SU-DHL-6 (cell line): ENCODE measurements around the gene TK1.

Experiments used
- H2AFZ ChIP-seq: fragments of 200-600 bp; sonication (generic); 2 replicates; pipeline ENCODE4 v1.6.1; 2014; ENCODE audit warnings: low read depth, mild to moderate bottlenecking, moderate library complexity, mixed read lengths, antibody characterized with exemption, low read length; ENCODE audit not compliant: severe bottlenecking
- H3F3A ChIP-seq: fragments of 200-600 bp; shearing (Covaris generic); 2 replicates; pipeline ENCODE4 v1.6.0; 2016; ENCODE audit warnings: antibody characterized with exemption, mild to moderate bottlenecking; ENCODE audit not compliant: insufficient read depth
- H3K27ac ChIP-seq: fragments of 200-600 bp; sonication (generic); 2 replicates; pipeline ENCODE4 v1.5.1; 2016; ENCODE audit warnings: low read depth, mild to moderate bottlenecking, low read length, moderate library complexity, mixed read lengths
- H3K27me3 ChIP-seq: fragments of 200-600 bp; sonication (generic), shearing (Covaris generic); 2 replicates; pipeline ENCODE4 v1.6.0; 2014; ENCODE audit warnings: mild to moderate bottlenecking, low read length
- H3K36me3 ChIP-seq: fragments of 200-600 bp; sonication (generic); 2 replicates; pipeline ENCODE4 v1.6.1; 2014; ENCODE audit warnings: mild to moderate bottlenecking, low read length, mixed read lengths
- H3K4me2 ChIP-seq: fragments of 300-600, 200-600 bp; shearing (Covaris generic), sonication (generic); 2 replicates; pipeline ENCODE4 v1.6.0; 2014; ENCODE audit warnings: low read length, low read depth, mild to moderate bottlenecking; ENCODE audit not compliant: poor library complexity, severe bottlenecking
- H3K4me3 ChIP-seq: fragments of 200-600 bp; sonication (generic); 2 replicates; pipeline ENCODE4 v1.5.1; 2014; ENCODE audit warnings: antibody characterized with exemption, low read length, mild to moderate bottlenecking, mixed read lengths; ENCODE audit not compliant: insufficient read depth, poor library complexity, severe bottlenecking
- H3K79me2 ChIP-seq: fragments of 200-600 bp; sonication (generic); 2 replicates; pipeline ENCODE4 v1.6.1; 2014; ENCODE audit warnings: mild to moderate bottlenecking, low read length, moderate library complexity; ENCODE audit not compliant: insufficient read depth
- H3K9ac ChIP-seq: fragments of 200-600 bp; sonication (generic); 2 replicates; pipeline ENCODE4 v1.7.0; 2014; ENCODE audit warnings: mild to moderate bottlenecking, low read length
- H3K9me2 ChIP-seq: fragments of 200-600 bp; sonication (generic); replicated peaks from 2 replicates; pipeline ENCODE4 v1.6.1; 2014; ENCODE audit warnings: low read length; ENCODE audit not compliant: insufficient read depth
- H3K9me3 ChIP-seq: fragments of 200-600 bp; sonication (generic); 2 replicates; pipeline ENCODE4 v1.6.1; 2014; ENCODE audit warnings: low read length, mixed read lengths; ENCODE audit not compliant: insufficient read depth
- H4K20me1 ChIP-seq: fragments of 200-600 bp; sonication (generic); 2 replicates; pipeline ENCODE4 v1.6.1; 2014; ENCODE audit warnings: low read depth, mild to moderate bottlenecking, antibody characterized with exemption, low read length, moderate library complexity, mixed read lengths
- EZH2phosphoT487 ChIP-seq: fragments of 200-600 bp; sonication (generic), shearing (Covaris generic); conservative IDR thresholded peaks from 2 replicates; pipeline ENCODE4 v1.6.1; 2018; ENCODE audit warnings: mild to moderate bottlenecking, antibody characterized with exemption, low read length, moderate library complexity, mixed read lengths
- TF ChIP-seq, protein P1 (sequence below): fragments of 200-600 bp; sonication (generic); IDR thresholded peaks from one replicate; pipeline ENCODE4 v1.5.1; 2017; ENCODE audit warnings: antibody characterized with exemption, mild to moderate bottlenecking, low read length, moderate library complexity; ENCODE audit not compliant: insufficient read depth, poor library complexity, severe bottlenecking

The TK1 gene

DNA sequence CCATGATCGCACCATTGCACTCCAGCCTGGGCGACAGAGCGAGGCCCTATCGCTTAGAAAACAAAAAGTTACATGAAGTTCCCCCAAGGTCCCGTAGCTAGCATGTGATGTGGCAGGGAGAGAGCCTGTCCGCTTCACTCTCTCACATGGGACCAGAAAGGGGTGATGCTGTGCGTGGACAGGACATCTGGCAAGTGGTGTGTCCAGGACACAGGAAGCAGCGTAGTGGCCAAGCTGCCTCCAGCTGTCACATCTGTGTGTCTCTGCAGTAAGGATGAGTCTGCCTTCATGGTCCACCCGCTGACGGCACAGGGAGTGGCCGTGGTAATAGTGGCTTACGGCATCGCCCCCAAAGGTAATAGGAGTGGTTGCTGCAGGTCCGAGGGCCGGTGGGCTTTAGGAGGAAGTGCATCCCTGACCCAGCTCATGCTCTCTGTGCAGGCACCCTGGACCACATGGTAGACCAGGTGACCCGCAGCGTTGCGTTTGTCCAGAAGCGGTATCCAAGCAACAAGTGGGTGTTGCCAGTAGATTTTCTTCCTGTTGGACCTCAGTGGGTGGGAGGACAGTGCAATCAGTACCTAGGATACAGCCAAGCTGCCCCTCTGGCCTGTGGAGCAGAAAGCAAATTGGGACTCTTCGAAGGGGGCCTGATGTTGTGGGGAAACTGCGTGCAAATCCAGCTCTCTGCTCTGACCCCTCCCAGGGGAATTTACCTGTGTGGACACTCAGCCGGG is 17.7 kb upstream of the TK1 start:
- Histone ChIP-seq H3K9ac (no peak overlapping the region), H3K36me3 (no peaks in the 10 kb centered on the region), H2AFZ (no peak overlapping the region), H3F3A (no peaks in the 10 kb centered on the region), H3K27ac (no peak overlapping the region), H3K27me3 (no peaks in the 10 kb centered on the region), H3K4me3 (no peak overlapping the region), H3K9me2 (no peaks in the 10 kb centered on the region), H3K9me3 (no peaks in the 10 kb centered on the region), H3K79me2 (peaks cover 12% of the 10 kb centered on the region; the same call in 1 of the 2 replicates), H4K20me1 (no peaks in the 10 kb centered on the region), H3K4me2 (no peak overlapping the region)
- TF ChIP-seq, protein P1, sequence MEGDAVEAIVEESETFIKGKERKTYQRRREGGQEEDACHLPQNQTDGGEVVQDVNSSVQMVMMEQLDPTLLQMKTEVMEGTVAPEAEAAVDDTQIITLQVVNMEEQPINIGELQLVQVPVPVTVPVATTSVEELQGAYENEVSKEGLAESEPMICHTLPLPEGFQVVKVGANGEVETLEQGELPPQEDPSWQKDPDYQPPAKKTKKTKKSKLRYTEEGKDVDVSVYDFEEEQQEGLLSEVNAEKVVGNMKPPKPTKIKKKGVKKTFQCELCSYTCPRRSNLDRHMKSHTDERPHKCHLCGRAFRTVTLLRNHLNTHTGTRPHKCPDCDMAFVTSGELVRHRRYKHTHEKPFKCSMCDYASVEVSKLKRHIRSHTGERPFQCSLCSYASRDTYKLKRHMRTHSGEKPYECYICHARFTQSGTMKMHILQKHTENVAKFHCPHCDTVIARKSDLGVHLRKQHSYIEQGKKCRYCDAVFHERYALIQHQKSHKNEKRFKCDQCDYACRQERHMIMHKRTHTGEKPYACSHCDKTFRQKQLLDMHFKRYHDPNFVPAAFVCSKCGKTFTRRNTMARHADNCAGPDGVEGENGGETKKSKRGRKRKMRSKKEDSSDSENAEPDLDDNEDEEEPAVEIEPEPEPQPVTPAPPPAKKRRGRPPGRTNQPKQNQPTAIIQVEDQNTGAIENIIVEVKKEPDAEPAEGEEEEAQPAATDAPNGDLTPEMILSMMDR: no peak
- no peak for TF ChIP-seq EZH2phosphoT487

DNA sequence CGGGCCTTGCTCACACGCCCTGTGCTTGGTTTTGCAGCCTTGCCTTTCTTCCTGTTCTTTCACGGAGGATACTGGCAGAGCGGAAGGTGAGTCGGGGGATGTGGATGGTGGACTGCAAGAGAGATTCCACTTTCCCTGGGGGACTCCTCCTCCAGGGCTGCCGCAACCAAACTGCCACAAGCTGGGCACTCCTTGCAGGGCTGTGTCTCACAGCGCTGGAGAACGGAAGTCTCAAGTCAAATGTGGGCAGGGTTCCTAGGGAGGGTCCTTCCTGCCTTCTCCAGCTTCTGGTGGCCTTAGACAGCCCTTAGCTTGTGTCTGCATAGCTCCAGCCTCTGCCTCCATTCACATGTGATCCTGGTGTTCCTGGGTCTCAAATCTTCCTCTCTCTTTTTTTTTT is 15.8 kb upstream of the TK1 start:
- Histone ChIP-seq H3K27me3 (no peaks in the 10 kb centered on the region), H3K4me2 (no peak overlapping the region)

DNA sequence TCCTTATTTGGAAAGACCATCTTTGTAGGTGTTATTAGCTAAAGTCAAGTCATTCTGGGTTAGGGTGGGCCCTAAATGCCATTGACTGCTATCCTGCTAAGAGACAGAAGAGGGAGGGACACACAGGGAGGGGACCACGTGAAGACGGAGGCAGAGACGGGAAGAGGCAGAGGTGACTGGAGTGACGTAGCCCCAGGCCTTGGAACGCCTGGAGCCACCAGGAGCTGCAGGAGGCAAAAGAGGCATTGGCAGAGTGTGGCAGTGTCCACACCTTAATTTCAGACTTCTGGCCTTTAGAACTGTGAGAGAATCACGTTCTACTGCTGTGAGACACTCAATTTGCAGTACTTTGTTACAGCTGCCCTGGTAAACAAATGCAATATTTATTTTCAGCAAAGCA is 13.6 kb upstream of the TK1 start:
- no peak for TF ChIP-seq EZH2phosphoT487
- TF ChIP-seq, protein P1: no peak
- no peak overlapping the region for H3K4me2 ChIP-seq
- no peak overlapping the region for H2AFZ ChIP-seq
- H3K9me2 ChIP-seq: no peaks in the 10 kb centered on the region
- H3K27ac ChIP-seq: no peak overlapping the region
- H3K4me3 ChIP-seq: no peak overlapping the region
- no peaks in the 10 kb centered on the region for H3F3A ChIP-seq
- 0 out of 2 replicates have a peak, but pooled peaks cover 2% of the 10 kb centered on the region for H3K36me3 ChIP-seq
- peaks cover 12% of the 10 kb centered on the region; the same call in 1 of the 2 replicates for H3K79me2 ChIP-seq
- H4K20me1 ChIP-seq: no peaks in the 10 kb centered on the region
- no peaks in the 10 kb centered on the region for H3K9me3 ChIP-seq
- H3K27me3 ChIP-seq: no peaks in the 10 kb centered on the region
- H3K9ac ChIP-seq: no peak overlapping the region

More for the DNA sequence above, 15.8 kb upstream of the TK1 start:
- Histone ChIP-seq H2AFZ (no peak overlapping the region), H3K27ac (no peak overlapping the region), H3K36me3 (no peaks in the 10 kb centered on the region), H3K9ac (no peak overlapping the region), H3K4me3 (no peak overlapping the region), H3K9me2 (no peaks in the 10 kb centered on the region), H4K20me1 (no peaks in the 10 kb centered on the region), H3K9me3 (no peaks in the 10 kb centered on the region), H3F3A (no peaks in the 10 kb centered on the region), H3K79me2 (peaks cover 12% of the 10 kb centered on the region; the same call in 1 of the 2 replicates)
- TF ChIP-seq, protein P1: no peak
- TF ChIP-seq EZH2phosphoT487: no peak
